Coronary artery (tissue), 2 donors: ENCODE measurements around the gene RAD51B.
A peak's percentile ranks its signal among the peaks of the same experiment; 100 is the strongest.

Source experiments
- DNase-seq: peaks from one replicate; pipeline ENCODE4 v3.0.0-alpha.2; 2017; ENCODE audit warnings: low spot score
- H3K27ac ChIP-seq, 2 donors: fragments of 200-600 bp; sonication (generic); one replicate each; pipeline ENCODE4 v1.5.1; 2016 to 2019
- H3K4me3 ChIP-seq: fragments of 200-600 bp; sonication (generic); 2 replicates; pipeline ENCODE4 v1.5.1; 2016; ENCODE audit warnings: mild to moderate bottlenecking, moderate library complexity
- CTCF ChIP-seq: fragments of 200-600 bp; sonication (generic); IDR thresholded peaks from one replicate; pipeline ENCODE4 v1.5.1; 2019; ENCODE audit warnings: antibody characterized with exemption

The RAD51B gene

GRCh38 chr14:68379510-68380328 lies 560.1 kb downstream of the RAD51B start:
- Histone ChIP-seq H3K27ac (peak overlapping the region; percentile 22 to 73), H3K4me3 (no peak overlapping the region)
- no peak for TF ChIP-seq CTCF
- no peak for DNase-seq

- no peak for DNase-seq
- TF ChIP-seq CTCF, result no peak
- H3K4me3 ChIP-seq, result no peak overlapping the region
- peak overlapping the region; percentile 22 to 73 for H3K27ac ChIP-seq
Measured at GRCh38 chr14:68380329-68380741, 560.8 kb downstream of the RAD51B start.

- Histone ChIP-seq H3K27ac (peak overlapping the region; percentile 76 to 88), H3K4me3 (no peak overlapping the region)
- no peak for TF ChIP-seq CTCF
- no peak for DNase-seq
Measured at GRCh38 chr14:68384335-68384734, 564.8 kb downstream of the RAD51B start.

GRCh38 chr14:68384881-68385280 lies 565.3 kb downstream of the RAD51B start:
- TF ChIP-seq CTCF, result no peak
- Histone ChIP-seq H3K27ac (peak overlapping the region; percentile 76 to 88), H3K4me3 (no peak overlapping the region)
- DNase-seq, result no peak

GRCh38 chr14:68386446-68386845 lies 566.9 kb downstream of the RAD51B start:
- TF ChIP-seq CTCF, result no peak
- Histone ChIP-seq H3K4me3 (no peak overlapping the region), H3K27ac (peak overlapping the region in 1 of 2 donors; percentile 88)
- no peak for DNase-seq

GRCh38 chr14:68386950-68387779 lies 567.6 kb downstream of the RAD51B start:
- no peak overlapping the region for H3K4me3 ChIP-seq
- no peak for DNase-seq
- TF ChIP-seq CTCF, result no peak
- peak overlapping the region in 1 of 2 donors; percentile 88 for H3K27ac ChIP-seq
